Fibroblast of pulmonary artery (primary cell): ENCODE results near the gene FRMD4A.
A peak's percentile ranks its signal among the peaks of the same experiment; 100 is the strongest.

Experiments used
- DNase-seq: peaks from one replicate; pipeline ENCODE4 v3.0.0-alpha.2; 2010; ENCODE audit warnings: low read depth
- H3K4me3 ChIP-seq: replicated peaks from 2 replicates; pipeline ENCODE4 v1.5.1; 2011; ENCODE audit warnings: low read depth, mild to moderate bottlenecking, control low read depth, low read length, moderate library complexity
- TF ChIP-seq, protein P1 (sequence below): IDR thresholded peaks from 2 replicates; pipeline ENCODE4 v1.5.1; 2011; ENCODE audit warnings: mild to moderate bottlenecking, control low read depth, low read length, inconsistent platforms; ENCODE audit errors: missing control alignments

Gene FRMD4A

DNA sequence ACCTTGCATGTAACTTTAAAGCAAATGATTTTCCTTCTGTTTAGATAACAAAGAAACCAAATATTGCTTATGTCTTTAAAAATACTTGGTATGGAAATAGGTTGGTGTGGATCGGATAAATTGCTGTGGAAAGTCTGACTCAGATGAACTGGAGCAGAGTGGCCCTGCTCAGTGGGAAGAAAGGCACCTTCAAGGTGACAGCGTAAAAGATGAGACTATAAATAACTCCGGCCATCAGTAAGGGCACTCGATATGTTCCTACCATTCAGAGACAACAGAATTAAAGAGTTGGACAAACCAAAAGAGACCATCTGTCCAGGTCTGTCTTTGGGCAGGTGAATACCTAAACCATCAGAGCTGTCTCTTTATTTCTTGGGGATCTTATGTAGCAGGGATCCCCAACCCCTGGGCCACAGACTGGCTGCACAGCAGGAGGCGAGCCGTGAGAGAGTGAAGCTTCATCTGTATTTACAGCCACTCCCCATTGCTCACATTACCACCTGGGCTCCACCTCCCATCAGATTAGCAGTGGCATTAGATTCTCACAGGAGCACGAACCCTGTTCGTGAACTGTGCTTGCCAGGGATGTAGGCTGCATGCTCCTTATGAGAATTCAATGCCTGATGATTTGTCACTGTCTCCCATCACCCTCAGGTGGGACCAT, 386.9 kb downstream of the FRMD4A start:
- DNase-seq = no peak
- TF ChIP-seq, protein P1, sequence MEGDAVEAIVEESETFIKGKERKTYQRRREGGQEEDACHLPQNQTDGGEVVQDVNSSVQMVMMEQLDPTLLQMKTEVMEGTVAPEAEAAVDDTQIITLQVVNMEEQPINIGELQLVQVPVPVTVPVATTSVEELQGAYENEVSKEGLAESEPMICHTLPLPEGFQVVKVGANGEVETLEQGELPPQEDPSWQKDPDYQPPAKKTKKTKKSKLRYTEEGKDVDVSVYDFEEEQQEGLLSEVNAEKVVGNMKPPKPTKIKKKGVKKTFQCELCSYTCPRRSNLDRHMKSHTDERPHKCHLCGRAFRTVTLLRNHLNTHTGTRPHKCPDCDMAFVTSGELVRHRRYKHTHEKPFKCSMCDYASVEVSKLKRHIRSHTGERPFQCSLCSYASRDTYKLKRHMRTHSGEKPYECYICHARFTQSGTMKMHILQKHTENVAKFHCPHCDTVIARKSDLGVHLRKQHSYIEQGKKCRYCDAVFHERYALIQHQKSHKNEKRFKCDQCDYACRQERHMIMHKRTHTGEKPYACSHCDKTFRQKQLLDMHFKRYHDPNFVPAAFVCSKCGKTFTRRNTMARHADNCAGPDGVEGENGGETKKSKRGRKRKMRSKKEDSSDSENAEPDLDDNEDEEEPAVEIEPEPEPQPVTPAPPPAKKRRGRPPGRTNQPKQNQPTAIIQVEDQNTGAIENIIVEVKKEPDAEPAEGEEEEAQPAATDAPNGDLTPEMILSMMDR = no peak
- H3K4me3 ChIP-seq = no peak overlapping the region

DNA sequence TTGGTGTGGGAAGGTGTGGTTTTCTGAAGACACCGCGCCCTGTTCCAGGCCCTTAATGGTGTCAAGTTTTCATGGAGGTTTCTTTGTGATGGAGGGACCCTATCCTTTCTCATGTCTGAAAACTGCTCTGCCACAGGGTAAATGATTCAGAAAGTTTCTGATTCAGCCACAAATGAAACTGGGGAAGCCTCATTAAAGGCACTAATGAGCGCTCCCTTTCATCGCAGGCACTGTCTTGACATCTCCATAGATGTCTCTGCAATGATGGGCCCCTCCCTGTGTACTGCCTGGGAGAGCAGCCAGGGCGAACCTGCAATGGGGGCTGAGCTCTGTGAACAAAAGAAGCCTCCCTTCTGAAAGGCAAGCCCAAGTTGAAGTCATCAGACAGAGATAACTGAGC, 388.7 kb downstream of the FRMD4A start:
- TF ChIP-seq, protein P1 = no peak
- no peak overlapping the region for H3K4me3 ChIP-seq
- no peak for DNase-seq

- peak; percentile 58 for DNase-seq
- TF ChIP-seq, protein P1 = no peak
- H3K4me3 ChIP-seq = no peak overlapping the region
Measured at GRCh38 chr10:13939391-13939790, 391.3 kb downstream of the FRMD4A start.

GRCh38 chr10:13938950-13939349, 391.8 kb downstream of the FRMD4A start:
- H3K4me3 ChIP-seq = no peak overlapping the region
- no peak for DNase-seq
- TF ChIP-seq, protein P1 = no peak

GRCh38 chr10:13936826-13937225, 393.9 kb downstream of the FRMD4A start:
- TF ChIP-seq, protein P1 = no peak
- DNase-seq = no peak
- H3K4me3 ChIP-seq = no peak overlapping the region

DNA sequence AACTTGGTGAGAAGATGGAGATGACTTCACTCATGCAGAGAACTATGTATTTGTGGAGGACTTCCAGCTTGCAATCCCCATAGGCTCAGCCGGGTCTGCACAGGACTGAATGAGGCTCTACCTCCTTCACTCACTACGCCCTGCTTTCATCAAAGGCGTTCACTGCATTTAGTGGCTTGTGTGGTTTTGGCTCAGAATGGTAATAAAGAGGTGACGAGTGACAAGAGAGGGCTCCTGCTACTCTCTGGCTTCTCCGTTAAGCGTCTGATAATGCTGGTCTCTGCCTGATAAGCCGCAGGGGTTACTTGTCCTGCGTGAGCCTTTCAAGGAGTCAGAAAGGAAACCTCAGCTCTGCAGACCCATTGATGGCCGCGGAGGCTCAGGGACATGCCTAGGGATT, 400.6 kb downstream of the FRMD4A start:
- TF ChIP-seq, protein P1 = no peak
- no peak overlapping the region for H3K4me3 ChIP-seq
- peak; percentile 22 for DNase-seq

DNA sequence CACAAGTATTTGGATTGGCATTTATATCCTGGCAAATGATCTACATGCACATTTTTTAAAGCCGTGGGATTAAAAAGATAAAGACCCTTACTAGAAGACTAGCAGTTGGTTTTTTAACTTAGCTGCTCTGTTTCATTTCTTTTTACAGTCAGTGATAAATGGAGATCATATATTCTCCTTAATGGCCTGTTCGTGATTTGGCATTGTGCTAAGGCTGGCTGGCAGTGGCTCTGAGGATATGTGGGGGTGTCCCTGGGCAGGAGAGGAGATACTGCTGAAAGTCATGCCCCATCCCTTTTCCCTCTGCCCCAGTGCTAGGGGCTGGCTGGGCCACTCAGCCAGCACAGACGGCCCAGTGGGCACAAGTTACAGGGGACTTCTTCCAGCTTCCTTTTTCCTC, 402.3 kb downstream of the FRMD4A start:
- DNase-seq = no peak
- TF ChIP-seq, protein P1 = no peak
- no peak overlapping the region for H3K4me3 ChIP-seq
